ENCODE data around the gene PRKG1. TPM values are rescaled to one million over a fixed set of nuclear protein-coding genes. Genes with fewer than 3 reads are reported as not detected.

The PRKG1 gene
- total RNA-seq, 2 donors from 2014 or later = 8.1 to 16.6 TPM

GRCh38 chr10:52280051-52280450, 1205.8 kb downstream of the PRKG1 start:
- TF ChIP-seq, protein P1, sequence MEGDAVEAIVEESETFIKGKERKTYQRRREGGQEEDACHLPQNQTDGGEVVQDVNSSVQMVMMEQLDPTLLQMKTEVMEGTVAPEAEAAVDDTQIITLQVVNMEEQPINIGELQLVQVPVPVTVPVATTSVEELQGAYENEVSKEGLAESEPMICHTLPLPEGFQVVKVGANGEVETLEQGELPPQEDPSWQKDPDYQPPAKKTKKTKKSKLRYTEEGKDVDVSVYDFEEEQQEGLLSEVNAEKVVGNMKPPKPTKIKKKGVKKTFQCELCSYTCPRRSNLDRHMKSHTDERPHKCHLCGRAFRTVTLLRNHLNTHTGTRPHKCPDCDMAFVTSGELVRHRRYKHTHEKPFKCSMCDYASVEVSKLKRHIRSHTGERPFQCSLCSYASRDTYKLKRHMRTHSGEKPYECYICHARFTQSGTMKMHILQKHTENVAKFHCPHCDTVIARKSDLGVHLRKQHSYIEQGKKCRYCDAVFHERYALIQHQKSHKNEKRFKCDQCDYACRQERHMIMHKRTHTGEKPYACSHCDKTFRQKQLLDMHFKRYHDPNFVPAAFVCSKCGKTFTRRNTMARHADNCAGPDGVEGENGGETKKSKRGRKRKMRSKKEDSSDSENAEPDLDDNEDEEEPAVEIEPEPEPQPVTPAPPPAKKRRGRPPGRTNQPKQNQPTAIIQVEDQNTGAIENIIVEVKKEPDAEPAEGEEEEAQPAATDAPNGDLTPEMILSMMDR (IDR thresholded peaks at IDR 0.05) = no peak
- Histone ChIP-seq H3K36me3 (no peaks in the 10 kb centered on the region), H3K9me3 (no peaks in the 10 kb centered on the region), H3K4me3 (no peak overlapping the region), H3K27ac (no peak overlapping the region), H3K9ac (ENCODE audit: low read depth in 2 of 2, low read length in 2 of 2) (no peak overlapping the region), H3K27me3 (no peaks in the 10 kb centered on the region), H3K4me1 (no peaks in the 10 kb centered on the region)
- DNase-seq = no peak
- intact Hi-C loops (cut with DNase I) = no loop called here

GRCh38 chr10:52283174-52283573, 1208.9 kb downstream of the PRKG1 start:
- no peak overlapping the region for H3K4me3 ChIP-seq
- no peaks in the 10 kb centered on the region for H3K4me1 ChIP-seq
- no peaks in the 10 kb centered on the region for H3K36me3 ChIP-seq
- DNase-seq = no peak
- no peaks in the 10 kb centered on the region for H3K27me3 ChIP-seq
- intact Hi-C loops (cut with DNase I) = no loop called here
- TF ChIP-seq, protein P1 (IDR thresholded peaks at IDR 0.05) = no peak
- H3K9me3 ChIP-seq = no peaks in the 10 kb centered on the region
- H3K27ac ChIP-seq = no peak overlapping the region
- H3K9ac ChIP-seq (ENCODE audit: low read depth in 2 of 2, low read length in 2 of 2) = no peak overlapping the region

DNA sequence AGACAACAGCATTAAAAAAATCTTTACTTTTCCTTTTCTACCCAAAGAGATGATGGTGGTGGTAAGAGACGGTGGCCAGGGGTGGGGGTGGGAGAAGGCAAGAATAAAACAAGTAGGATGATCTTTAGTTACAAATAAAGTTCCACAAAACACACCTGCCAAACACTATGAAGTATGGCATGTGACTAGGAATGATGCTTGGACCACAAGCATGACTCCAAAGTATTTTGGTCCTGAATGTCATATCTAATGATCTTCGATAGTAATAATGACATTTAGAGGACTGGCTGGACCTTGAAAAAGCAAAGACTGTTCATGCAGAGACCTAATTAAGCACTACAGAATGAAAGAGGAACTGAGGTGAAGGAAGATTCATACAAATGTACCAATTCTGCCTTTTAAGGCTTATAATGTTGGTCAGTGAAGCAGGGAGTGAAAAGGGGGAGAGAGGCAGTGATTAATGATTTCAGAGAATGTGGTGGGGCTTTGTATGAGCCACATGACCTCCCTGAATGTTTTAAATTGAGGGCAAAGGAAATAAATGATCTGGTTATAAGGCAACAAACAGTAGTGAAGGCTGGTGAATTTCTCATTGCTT, 1210.2 kb downstream of the PRKG1 start:
- TF ChIP-seq, protein P1 (IDR thresholded peaks at IDR 0.05) = no peak
- no peaks in the 10 kb centered on the region for H3K36me3 ChIP-seq
- no peak overlapping the region for H3K27ac ChIP-seq
- no peaks in the 10 kb centered on the region for H3K4me1 ChIP-seq
- no peaks in the 10 kb centered on the region for H3K27me3 ChIP-seq
- intact Hi-C loops (cut with DNase I) = no loop called here
- H3K9me3 ChIP-seq = no peaks in the 10 kb centered on the region
- DNase-seq = no peak
- H3K4me3 ChIP-seq = no peak overlapping the region
- no peak overlapping the region for H3K9ac ChIP-seq (ENCODE audit: low read depth in 2 of 2, low read length in 2 of 2)

DNA sequence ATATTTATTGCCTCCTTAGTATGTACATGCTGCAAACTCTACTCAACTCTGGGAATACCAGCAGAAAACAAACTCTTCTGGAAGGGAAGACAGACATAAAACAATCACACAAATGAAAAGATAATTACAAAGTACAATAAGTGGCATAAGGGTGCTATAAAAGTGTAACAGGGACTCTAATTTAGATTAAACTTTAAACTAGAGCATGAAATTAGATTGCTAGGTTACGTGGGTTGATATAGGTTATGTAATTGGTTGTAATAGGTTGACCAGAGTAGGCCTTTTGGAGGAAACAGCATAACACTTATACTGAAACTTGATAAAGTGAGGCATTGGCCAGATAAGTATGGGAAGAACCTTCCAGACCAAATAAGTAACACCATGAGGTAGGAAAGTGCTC, 1213.6 kb downstream of the PRKG1 start:
- Histone ChIP-seq H3K36me3 (no peaks in the 10 kb centered on the region), H3K9ac (ENCODE audit: low read depth in 2 of 2, low read length in 2 of 2) (no peak overlapping the region), H3K4me3 (no peak overlapping the region), H3K27ac (no peak overlapping the region), H3K27me3 (no peaks in the 10 kb centered on the region), H3K4me1 (no peaks in the 10 kb centered on the region), H3K9me3 (no peaks in the 10 kb centered on the region)
- no peak for DNase-seq
- intact Hi-C loops (cut with DNase I) = no loop called here
- TF ChIP-seq, protein P1 (IDR thresholded peaks at IDR 0.05) = no peak

- no peak for DNase-seq
- no peak overlapping the region for H3K9ac ChIP-seq (ENCODE audit: low read depth in 2 of 2, low read length in 2 of 2)
- no peak overlapping the region for H3K4me3 ChIP-seq
- no peaks in the 10 kb centered on the region for H3K27me3 ChIP-seq
- H3K4me1 ChIP-seq = no peaks in the 10 kb centered on the region
- H3K36me3 ChIP-seq = no peaks in the 10 kb centered on the region
- H3K27ac ChIP-seq = no peak overlapping the region
- intact Hi-C loops (cut with DNase I) = no loop called here
- no peaks in the 10 kb centered on the region for H3K9me3 ChIP-seq
- TF ChIP-seq, protein P1 (IDR thresholded peaks at IDR 0.05) = no peak
Measured at GRCh38 chr10:52297747-52298146, 1223.5 kb downstream of the PRKG1 start.

Data from colonic mucosa (tissue), 4 donors.